Stimulated activated naive CD8-positive, alpha-beta T cell treated with anti-CD3 and anti-CD28 coated beads, Interleukin-15, Interleukin-2, amounts not matched to agents 100 U/mL and 50 U/mL, for 24 hours (primary cell): ENCODE measurements around the gene PNKP.

Experiments
- ATAC-seq: fragments of 150-1000 bp; cut with Tn5 transposase; one replicate; pipeline ENCODE4 v1.10.0; 2021
- DNase-seq: peaks from one replicate; pipeline ENCODE4 v3.0.0; 2021

PNKP gene

GRCh38 chr19:49866933-49867782 is at the start of gene PNKP:
TSS of gene PNKP (minus strand) at chr19:49867576. CDS start at chr19:49867204, 372 bp downstream.
- peak; percentile 54 for ATAC-seq
- DNase-seq: peak; percentile 86

GRCh38 chr19:49915271-49915670 is 47.9 kb upstream of the PNKP start:
- ATAC-seq: no peak
- DNase-seq: no peak

- ATAC-seq: no peak
- DNase-seq: no peak
Measured at GRCh38 chr19:49913720-49914119, 46.3 kb upstream of the PNKP start.

DNA sequence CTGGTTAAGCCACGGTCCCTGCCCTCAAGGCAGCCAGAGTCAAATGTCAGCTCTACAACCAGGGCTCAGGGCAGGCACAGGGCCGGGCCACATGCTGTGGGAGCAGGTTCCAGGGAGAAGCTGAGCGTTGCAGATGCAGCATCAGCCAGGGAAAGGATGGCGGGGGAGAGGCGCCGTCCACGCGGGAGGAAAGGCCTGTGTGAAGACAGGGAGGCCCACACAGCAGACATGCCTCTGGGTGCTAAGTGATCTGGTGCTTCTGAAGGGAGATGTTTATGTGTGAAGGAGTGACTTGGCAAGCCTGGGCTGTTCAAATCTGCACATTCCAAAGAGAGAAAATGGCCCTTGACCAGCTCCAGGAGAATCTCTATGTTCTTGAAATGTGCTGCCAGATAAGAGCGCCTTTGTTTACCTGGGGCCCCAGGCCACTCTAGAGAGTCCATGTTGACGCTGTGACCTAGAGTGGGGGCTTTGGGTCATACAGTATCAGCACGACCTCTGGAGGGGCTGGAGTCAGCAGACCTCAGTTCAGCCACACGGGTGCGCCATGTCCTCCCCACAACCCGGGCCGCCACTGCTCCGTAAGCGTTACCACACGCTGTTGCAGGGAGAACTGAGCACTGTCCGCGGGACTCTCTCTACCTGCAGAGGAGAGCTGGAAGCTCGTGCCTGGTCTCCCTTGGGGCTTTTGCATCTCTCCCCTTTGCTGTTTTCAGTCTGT is 45.7 kb upstream of the PNKP start:
- no peak for DNase-seq
- ATAC-seq: no peak

DNA sequence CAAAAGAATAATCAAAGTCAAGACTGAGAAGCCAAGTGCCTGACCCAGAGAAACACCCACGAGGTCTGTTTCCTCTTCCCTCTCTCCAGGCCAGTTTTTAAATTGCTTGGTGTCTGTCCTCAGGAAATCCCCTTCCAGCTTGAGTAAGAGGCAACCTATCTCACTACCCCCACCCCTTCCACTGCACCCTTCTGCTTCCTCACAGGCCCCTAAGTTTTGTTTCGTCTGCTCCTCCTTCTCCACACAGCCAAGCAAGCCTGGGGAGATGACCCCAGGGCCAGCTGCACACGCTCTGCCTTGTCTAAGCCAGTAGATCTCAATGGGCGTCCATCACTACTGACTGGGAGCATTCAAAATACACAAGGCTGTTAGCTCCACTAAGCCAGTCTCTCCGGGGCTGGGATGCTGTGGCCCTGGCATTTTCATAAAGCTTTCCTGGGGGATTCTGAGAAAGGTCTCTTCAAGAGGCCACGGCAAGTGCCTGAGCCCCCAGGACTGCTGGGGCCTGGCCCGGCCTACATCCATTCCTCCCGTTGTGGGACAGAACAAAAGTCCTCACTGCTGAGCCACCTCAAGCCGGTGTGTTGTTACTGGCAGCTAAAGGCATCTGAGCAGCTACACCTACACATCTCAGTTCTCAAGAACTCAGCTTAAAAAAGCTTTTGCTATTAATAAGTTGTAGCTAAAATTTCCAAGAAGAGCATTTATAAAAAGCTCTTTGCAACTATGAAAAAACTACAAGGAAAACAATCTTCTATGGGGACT is 44.2 kb upstream of the PNKP start:
- peak; percentile 75 for ATAC-seq
- DNase-seq: peak; percentile 39

GRCh38 chr19:49910179-49910578 is 42.8 kb upstream of the PNKP start:
- no peak for DNase-seq
- no peak for ATAC-seq

- ATAC-seq: no peak
- no peak for DNase-seq
Measured at GRCh38 chr19:49908480-49909420, 41.4 kb upstream of the PNKP start.

DNA sequence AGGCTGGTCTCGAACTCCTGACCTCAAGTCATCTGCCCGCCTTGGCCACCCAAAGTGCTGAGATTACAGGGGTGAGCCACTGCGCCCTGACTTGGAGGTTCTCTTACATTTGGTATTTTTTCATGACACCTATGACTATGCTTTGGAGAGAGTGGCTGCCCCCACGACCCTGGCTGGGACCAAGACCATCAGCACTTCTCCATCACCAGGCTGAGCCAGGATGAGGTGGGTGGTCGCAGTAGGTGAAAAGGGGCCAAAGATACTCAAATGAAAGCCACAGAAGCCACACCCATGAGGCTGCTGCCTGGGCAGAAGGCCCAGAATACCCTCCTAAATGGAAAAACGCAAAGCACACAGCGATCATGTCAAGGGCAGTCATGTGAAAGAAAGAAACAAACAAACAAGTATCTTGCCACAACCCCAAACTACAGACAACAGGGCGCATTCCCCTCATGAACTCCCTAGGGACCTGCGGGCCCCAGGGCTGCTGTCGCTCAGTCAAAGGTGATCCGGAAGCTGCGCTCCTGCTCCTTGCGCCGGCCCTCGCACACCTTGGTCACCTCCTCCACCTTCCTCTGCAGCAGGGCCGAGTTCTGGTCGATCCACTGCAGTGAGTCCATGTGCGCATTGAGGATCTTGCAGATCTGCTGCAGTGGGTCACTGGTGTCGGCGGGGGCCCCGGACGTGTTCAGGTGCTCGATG is 40.5 kb upstream of the PNKP start:
- no peak for DNase-seq
- ATAC-seq: peak; percentile 11

GRCh38 chr19:49906879-49907564 is 39.6 kb upstream of the PNKP start:
- ATAC-seq (no peak), DNase-seq (no peak)

DNA sequence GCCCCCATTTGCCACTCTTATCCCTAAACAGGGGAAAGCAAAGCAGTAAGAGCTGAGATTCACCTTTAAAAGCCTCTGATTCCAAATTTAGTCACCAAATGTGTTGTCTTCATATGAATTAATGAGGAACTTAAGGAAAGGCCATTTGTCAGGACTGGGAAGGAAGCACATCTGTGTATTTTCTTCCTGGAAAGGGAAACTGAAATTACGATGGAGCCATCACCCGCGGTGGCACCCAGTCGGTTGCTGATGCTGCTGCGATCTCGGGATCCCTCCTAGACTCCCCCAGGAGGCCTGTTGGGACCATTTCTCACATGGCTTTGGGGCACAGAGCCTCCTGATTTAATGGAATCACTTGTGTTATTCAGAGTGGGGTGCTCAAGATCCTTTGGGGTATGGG is 36.8 kb upstream of the PNKP start:
- ATAC-seq (no peak), DNase-seq (no peak)

GRCh38 chr19:49896863-49897621 is 29.7 kb upstream of the PNKP start, which contains the start of gene IL4I1:
TSS of gene IL4I1 (minus strand) at chr19:49896887. CDS start at chr19:49896160, 727 bp downstream.
- ATAC-seq (peak; percentile 70), DNase-seq (peak; percentile 76)

- no peak for ATAC-seq
- no peak for DNase-seq
Measured at GRCh38 chr19:49895566-49896297, 28.4 kb upstream of the PNKP start.

DNA sequence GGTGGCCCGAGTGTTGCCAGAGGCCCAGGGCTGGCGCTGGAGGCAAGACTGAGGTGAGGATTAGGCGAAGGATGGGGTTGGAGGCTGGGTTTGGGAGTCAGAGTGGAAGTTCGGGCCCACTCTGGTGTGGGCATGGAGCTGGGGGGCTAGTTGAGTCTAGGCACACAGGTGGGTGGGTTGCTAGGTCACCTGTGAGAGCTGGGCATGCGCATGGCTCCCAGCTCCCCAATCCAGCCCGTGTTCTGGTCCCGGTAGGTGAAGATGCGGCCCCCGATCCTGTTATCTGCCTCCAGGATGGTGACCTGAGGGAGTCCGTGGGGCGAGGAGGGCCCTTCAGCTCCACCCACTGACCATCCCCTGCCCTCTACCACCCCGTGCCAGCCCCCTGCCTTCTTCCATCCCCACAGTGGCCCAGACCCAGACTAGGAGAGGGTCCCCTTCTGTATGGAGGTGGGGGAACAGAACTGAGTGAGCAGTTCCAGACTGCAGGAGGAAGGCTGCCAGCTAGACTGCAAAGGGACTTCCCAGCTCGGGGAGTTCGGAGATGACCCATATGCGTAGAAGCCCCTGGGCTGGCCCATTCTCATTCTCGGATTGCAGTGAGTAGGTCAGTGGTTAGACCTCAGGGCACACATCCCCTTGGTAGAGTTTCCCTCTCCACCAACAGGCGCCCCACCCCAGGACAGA is 27.6 kb upstream of the PNKP start:
- ATAC-seq (peak; percentile 41), DNase-seq (peak; percentile 58)

- ATAC-seq (no peak), DNase-seq (no peak)
Measured at GRCh38 chr19:49894011-49894664, 26.8 kb upstream of the PNKP start.

- DNase-seq (no peak), ATAC-seq (no peak)
Measured at GRCh38 chr19:49892716-49893115, 25.3 kb upstream of the PNKP start.

DNA sequence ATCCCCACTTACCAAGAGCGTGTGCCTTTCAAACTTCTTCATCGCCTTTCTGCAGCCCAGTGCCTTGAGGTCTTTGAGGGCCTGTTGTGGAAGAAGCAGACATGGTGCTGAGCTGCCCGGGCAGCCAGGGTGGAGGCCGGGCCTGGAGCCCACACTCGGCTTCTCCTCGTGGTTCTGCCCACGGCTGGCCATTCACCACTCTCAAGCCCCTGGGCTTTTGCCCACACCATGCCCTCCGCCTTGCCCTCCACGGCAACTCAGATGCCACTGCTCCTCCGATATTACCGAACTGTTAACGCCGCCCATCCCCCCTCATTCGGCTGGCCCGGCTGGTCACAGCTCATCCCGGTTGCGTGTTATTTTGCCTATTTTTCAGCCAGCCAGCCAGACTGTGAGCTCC is 24.0 kb upstream of the PNKP start:
- no peak for ATAC-seq
- DNase-seq: no peak
